ENCODE measurements around the gene SLC25A41. TPM values are rescaled to one million over a fixed set of nuclear protein-coding genes. Genes with fewer than 3 reads are reported as not detected.

Gene SLC25A41
- total and polyA plus RNA-seq, 2 of the 8 experiments (the other 6 are each of a cell fraction or from before 2014, with no cell fraction given): 0.50 TPM; not detected in 1

DNA sequence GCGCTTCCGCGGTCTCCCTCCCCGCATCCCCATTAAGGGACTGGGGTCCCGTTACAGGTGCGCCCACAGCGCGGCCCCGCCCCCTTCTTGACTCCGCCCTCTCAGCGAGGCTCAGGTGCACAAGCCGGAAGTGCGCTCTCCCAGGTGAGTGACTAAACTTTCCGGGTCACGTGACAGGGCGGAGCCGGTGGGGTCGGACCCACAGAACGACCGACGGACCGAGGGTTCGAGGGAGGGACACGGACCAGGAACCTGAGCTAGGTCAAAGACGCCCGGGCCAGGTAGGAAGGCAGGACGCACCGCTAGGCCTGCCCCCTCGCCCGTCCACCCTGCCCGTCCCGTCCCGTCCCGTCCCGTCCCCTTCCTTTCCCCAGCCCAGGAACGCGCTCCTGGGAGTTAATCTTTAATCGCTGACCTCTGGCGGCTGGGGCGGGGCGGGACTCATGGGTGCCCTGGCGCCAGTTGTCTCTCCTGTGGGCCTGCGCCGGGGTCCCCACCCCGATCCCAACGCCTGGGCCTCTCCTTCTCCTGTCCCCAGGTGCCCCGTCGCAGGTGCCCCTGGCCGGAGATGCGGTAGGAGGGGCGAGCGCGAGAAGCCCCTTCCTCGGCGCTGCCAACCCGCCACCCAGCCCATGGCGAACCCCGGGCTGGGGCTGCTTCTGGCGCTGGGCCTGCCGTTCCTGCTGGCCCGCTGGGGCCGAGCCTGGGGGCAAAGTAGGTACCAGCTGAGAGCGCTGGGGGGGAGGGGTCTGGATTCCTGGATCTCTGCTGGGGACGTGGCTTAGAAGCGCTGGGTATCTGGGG lies 30.7 kb upstream of the SLC25A41 start, which contains the start of gene CRB3 (continued):
- TF ChIP-seq BCL11A (IDR thresholded peaks at IDR 0.05; ENCODE audit: low read depth in 2 of 2, low read length in 2 of 2): no peak
- TF ChIP-seq FOSL1 (IDR thresholded peaks at IDR 0.05; ENCODE audit: insufficient read depth, low read depth, low read length): no peak
- TF ChIP-seq POLR2AphosphoS5 (IDR thresholded peaks at IDR 0.05; ENCODE audit: low read depth, low read length): peak; percentile 63
- peak; percentile 96 for TF ChIP-seq USF2 (IDR thresholded peaks at IDR 0.05; ENCODE audit: low read length)
- TF ChIP-seq ZNF274 (IDR thresholded peaks at IDR 0.05; ENCODE audit: borderline replicate concordance, extremely low read depth, low read length): no peak
- TF ChIP-seq SP1 (IDR thresholded peaks at IDR 0.05; ENCODE audit: low read depth, low read length): peak; percentile 53; the same call in 1 of the 2 replicates
- TF ChIP-seq BRCA1 (IDR thresholded peaks at IDR 0.05; ENCODE audit: low read depth, low read length): no peak
- peak; percentile 66 for TF ChIP-seq TAF1 (IDR thresholded peaks at IDR 0.05; ENCODE audit: low read depth, low read length)
- TF ChIP-seq TCF12 (IDR thresholded peaks at IDR 0.05; ENCODE audit: low read depth, low read length): 0 out of 2 replicates have a peak, but pooled peaks have one; percentile 25
- no peak for TF ChIP-seq CHD1 (IDR thresholded peaks at IDR 0.05; ENCODE audit: low read depth, low read length)
- TF ChIP-seq, protein P1, sequence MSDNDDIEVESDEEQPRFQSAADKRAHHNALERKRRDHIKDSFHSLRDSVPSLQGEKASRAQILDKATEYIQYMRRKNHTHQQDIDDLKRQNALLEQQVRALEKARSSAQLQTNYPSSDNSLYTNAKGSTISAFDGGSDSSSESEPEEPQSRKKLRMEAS (IDR thresholded peaks at IDR 0.05): 0 out of 2 replicates have a peak, but pooled peaks have one; percentile 52
- no peak for TF ChIP-seq SP2 (IDR thresholded peaks at IDR 0.05; ENCODE audit: low read length)
- no peak for TF ChIP-seq SUZ12 (IDR thresholded peaks at IDR 0.05; ENCODE audit: low read length)
- TF ChIP-seq ASH2L (IDR thresholded peaks at IDR 0.05; ENCODE audit: low read length): no peak
- TF ChIP-seq, protein P2, sequence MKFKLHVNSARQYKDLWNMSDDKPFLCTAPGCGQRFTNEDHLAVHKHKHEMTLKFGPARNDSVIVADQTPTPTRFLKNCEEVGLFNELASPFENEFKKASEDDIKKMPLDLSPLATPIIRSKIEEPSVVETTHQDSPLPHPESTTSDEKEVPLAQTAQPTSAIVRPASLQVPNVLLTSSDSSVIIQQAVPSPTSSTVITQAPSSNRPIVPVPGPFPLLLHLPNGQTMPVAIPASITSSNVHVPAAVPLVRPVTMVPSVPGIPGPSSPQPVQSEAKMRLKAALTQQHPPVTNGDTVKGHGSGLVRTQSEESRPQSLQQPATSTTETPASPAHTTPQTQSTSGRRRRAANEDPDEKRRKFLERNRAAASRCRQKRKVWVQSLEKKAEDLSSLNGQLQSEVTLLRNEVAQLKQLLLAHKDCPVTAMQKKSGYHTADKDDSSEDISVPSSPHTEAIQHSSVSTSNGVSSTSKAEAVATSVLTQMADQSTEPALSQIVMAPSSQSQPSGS (IDR thresholded peaks at IDR 0.05; ENCODE audit: low read length): no peak
- no peak for TF ChIP-seq CTCF (IDR thresholded peaks at IDR 0.05; ENCODE audit: control extremely low read depth in 1 of 3, insufficient read depth in 1 of 3, low read depth in 1 of 3, low read length in 3 of 3)
- no peak for TF ChIP-seq TEAD4 (IDR thresholded peaks at IDR 0.05; ENCODE audit: low read depth, low read length)
- TF ChIP-seq RNF2 (IDR thresholded peaks at IDR 0.05; ENCODE audit: borderline replicate concordance, low read depth, low read length, missing control alignments, poor library complexity, severe bottlenecking): no peak
- TF ChIP-seq SIRT6 (IDR thresholded peaks at IDR 0.05; ENCODE audit: low read length): no peak

Data from H1 (cell line).